Activated naive CD8-positive, alpha-beta T cell treated with anti-CD3 and anti-CD28 coated beads, Interleukin-2, amount 50 U/mL, for 16 hours (primary cell): ENCODE measurements around the gene GABARAPL1.

Experiments
- DNase-seq: peaks from one replicate; pipeline ENCODE4 v3.0.0-alpha.2; 2020; ENCODE audit warnings: low read depth, low spot score

The GABARAPL1 gene

DNA sequence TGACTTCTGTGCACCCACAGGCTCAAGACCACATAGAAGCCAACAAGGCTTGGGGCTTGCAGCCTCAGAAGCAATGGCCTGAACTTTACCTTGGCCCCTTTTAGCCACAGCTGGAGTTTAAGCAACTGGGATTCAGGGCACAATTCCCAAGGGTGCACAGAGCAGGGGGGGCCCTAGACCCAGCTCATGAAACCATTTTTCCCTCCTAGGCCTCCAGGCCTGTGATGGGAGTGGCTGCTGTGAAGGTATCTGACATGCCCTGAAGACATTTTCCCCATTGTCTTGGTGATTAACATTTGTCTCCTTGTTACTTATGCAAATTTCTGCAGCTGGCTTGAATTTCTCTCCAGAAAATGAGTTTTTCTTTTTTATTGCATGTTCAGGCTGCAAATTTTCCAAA is 21.9 kb downstream of the GABARAPL1 start:
- no peak for DNase-seq

DNA sequence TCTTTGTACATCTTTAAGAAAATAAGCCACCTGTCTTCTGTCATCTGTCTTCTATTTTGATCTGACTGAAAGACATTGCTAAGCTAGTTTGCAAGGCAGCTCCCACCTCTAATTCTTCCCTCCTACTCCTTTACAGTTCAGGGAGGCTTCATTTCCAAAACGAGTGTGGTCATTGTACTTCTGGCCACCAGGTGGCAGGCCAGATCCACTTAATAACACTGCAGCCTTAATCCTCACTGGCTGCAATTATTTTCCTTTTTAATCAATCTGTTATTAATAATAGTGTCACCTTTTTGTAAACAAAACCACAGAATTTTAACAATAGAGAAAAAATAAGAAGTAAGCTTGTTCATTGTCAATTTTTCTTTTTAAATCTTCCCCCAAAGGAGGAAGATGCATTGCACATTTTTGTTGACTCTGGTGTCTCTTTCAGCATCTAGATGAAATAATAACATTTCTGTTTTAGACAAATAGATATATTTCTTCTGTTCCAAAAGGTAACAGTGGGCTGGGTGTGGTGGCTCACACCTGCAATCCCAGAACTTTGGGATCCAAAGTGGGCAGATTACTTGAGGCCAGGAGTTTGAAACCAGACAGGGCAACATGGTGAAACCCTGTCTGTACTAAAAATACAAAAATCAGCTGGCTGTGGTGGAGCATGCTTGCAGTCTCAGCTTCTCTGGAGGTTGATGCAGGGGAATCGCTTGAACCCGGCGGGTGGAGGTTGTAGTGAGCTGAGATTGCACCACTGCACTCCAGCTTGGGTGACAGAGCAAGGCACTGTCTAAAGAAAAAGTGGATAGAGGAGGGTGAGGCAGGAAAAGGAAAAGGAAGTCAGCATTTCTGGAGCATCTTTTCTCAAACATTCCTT is 23.3 kb downstream of the GABARAPL1 start:
- no peak for DNase-seq

DNA sequence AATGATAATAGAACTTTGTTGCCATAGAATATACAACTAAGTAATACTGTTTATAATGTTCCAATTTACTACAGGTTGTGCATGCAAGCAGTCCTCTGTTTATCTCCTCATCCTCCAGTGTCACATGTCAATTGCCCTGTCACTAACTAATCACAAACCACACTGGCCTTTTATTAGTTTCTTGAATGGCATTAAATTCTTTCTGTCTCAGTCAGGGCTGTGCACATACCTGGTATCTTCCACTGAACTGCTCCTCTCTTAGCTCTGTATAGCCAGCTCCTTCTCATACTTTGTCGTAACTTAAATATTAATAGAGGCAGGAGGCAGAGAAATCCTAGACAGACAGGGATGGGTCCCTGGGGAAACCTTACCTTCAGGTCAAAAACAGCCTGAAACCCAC is 24.0 kb downstream of the GABARAPL1 start:
- DNase-seq: no peak

DNA sequence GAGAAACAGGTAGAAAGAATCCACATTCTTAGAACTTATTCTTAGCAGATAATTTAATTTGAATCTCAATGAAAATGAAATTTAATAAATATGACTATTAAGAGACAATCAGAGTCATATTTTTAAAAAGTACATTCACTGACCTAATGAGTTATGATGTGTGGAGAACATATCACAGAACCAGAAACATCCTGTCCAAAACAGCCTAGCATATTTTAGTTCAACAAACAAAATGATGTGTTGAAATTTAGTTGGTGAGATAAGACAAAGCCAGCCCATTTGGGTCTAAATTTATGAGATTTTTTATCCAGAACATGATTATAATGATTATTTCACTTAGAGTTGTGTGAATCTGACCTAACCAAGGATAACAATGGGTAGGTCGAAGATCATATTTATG is 25.8 kb downstream of the GABARAPL1 start:
- no peak for DNase-seq

DNA sequence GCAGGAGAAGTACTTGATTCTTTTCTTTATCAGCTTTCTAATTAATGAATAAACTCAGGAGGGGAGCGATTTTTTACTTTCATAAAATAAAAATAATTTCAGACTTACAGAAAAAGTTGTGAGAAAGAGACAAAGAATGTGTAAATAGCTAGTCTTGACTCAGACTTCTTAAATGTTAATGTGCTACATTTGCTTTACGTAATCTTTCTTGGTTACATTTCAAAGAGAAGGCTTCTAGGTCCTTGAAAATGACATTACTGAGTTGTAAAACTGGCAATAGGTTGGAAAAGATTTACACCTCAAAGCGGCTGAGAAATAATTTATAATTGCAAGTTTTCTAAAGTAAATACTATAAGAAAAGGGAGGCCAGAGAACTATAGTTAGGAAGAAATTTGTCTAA is 28.6 kb downstream of the GABARAPL1 start:
- no peak for DNase-seq

DNA sequence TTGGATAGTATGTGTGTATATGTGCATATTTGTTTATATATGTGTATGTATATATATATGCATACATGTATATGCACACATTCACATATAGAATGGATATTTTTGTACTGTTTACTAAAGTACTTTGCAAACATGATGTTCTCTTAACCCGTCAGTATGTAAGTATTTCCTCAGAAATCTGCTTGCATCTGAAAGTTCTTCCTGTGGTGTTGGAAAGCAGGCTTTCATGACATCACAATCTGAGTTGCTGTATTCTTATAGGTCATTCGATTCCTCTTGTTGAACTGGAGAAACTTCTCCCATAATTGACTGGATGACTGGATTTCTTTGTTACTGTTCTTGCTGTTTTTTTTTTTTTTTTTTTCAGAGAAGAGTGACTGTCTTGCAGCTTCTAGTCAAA is 29.1 kb downstream of the GABARAPL1 start:
- no peak for DNase-seq

DNA sequence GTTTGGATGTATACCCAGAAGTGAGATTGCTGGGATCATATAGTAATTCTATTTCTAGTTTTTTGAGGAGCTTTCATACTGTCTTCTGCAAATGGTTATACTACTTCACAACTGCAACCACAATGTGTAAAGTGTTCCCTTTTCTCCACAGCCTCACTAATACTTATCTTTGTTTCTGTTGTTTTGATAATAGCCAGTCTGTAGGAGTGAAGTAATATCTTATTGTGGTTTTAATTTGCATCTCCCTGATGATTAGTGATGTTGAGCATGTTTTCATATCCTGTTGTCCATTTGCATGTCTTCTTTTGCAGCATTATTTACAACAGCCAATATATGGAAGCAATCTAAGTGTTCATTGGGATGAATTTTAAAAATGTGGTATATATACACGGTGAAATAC is 29.9 kb downstream of the GABARAPL1 start:
- no peak for DNase-seq

DNA sequence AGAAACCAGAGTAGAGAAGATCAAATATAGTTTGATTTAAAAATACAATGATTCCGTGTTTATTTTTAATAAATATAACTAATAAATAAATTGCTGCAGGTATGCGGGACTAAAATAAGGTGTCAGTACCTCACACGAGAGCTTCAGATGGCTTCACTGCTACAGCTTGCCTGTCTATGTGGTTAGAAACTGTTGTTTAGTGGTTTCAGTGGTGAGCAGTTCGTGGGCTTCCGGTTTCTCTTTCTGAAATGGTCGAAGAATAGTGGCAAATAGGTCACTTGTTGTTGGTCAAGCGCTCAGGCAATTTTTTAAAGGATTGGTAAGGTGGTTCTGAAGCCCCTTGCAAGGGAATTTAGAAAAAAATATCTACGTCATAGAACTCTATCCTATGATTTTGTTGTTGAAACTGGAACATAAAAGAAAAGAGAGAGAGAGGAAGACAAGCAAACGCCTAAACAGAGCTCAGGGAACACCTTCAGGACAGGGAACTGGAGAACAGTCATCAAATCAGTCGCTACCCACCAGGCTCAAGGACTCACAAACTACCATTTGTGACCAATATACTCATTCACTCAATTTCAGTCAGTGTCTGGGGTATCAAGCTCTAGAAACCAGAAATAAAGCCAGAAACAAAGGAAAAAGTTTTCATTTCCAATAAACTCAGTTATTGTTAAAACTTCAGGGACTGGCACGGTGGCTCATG is 31.3 kb downstream of the GABARAPL1 start:
- no peak for DNase-seq

DNA sequence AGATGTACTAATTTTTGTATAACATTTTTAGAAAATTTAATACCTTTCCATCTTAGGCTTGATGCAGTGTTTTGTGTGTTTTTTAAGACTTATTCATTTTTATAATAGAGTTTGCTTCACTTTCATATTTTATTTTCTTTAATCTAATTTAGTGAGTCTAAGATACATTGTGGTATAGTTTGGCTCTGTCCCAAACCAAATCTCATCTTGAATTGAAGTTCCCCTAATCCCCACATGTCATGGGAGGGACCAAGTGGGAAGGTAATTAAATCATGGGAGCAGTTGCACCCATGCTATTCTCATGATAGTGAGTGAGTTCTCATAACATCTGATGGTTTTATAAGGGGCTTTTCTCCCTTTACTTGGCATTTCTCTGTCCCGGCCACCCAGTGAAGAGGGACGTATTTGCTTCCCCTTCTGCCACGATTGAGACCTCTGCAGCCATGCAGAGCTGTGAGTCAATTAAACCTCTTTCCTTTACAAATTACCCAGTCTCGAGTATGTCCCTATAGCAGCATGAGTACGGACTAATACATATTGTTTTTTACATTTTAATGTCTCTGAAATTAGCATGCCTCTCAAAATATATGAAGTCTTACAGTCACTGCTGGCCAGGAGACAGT is 34.9 kb downstream of the GABARAPL1 start:
- DNase-seq: no peak

DNA sequence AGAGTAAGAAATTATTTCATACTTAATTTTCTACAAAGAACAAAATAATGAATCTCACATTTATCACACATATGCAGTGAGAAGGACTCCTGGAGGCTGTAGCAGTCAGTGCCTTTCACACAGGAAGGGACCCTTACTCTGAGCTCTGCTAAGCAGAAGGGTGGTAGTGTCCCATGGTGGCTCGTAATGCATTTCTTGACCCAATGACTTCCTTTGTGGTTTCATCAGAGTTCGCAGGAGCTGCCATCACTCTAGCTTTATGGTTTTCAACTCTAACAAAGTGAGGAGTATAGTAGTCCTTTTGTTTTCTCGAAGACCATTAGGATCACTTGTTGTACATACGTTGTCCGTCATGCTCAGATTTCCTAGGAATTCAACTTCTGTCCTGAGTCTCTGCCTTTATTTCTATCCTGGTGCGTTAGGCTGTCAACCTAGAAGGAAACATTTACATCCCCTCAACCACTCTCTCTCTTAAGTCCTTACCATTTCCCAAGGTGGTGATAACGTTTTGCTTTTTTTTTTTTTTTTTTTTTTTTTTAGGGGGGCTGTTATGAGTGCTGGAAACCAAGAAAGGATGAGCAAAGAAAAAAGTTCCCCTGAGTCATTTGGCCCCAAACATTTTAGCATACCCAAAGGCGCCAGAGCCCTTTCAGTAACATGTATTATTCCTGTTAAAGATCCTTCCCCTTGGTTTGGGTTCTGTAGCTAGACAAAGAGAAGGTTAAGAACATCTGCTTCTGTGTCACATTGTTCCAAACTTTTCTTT is 37.2 kb downstream of the GABARAPL1 start:
- no peak for DNase-seq

DNA sequence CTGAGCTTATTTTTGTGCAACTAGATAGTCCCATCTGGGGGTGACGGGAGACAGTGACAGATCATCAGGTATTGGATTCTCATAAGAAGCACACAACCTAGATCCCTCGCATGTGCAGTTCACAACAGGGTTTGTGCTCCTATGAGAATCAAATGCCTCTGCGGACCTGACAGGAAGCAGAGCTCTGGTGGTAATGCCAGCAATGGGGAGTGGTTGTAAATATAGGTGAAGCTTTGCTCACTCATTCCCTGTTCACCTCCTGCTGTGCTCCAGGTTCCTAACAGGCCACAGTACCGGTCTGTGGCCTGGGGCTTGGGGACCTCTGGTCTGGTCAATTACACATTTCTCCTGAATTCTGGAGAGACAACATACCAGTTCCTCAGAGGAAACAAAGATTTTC is 39.0 kb downstream of the GABARAPL1 start:
- DNase-seq: no peak

DNA sequence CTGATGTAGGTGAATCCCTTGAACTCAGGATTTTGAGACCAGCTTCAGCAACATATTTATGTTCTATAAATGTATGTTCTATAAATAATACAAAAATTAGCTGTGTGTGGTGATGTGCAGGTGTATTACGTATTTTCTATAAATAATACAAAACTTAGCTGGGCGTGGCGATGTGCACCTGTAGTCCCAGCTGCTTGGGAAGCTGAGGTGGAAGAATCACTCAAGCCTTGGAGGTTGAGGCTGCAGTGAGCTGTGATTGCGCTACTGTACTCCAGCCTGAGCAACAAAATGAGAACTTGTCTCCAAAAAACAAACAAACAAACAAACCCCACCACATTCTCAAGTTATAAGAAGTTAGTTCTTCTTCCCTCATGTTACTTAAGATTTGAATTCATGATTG is 39.5 kb downstream of the GABARAPL1 start:
- DNase-seq: no peak

DNA sequence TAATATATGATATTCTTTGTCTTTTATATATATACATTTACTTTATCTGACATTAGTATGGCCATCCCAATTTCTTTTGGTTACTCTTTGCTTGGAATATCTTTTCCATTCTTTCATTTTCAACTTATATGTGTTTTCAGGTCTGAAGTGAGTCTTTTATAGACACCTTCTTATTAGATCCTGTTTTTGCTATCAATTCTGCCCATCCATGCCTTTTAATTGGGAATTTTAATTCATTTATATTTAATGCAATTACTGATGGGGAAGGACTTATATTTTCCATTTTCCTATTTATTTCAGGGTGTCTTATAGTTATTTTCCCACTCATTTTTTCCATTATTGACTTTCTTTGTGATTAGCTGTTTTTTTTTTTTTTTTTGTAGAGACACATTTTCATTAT is 43.4 kb downstream of the GABARAPL1 start:
- no peak for DNase-seq

DNA sequence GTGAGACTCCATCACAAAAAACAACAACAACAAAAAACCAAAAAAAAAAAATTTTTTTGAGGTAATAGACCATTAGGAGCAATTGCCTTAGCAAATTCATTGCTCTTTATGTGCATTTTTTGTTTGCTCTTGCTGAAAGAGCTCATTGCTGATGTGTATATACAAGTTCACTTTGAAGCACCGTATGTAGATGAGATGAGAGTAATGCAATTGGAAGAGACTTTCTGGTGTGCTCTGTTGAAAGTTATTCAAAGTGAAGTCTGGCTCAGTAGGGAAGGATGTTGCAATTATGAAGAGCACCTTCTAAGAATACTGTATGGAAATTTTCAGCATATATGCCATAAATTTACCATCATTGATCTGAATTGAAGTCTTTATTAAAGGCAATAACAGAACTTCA is 48.2 kb downstream of the GABARAPL1 start:
- DNase-seq: no peak

DNA sequence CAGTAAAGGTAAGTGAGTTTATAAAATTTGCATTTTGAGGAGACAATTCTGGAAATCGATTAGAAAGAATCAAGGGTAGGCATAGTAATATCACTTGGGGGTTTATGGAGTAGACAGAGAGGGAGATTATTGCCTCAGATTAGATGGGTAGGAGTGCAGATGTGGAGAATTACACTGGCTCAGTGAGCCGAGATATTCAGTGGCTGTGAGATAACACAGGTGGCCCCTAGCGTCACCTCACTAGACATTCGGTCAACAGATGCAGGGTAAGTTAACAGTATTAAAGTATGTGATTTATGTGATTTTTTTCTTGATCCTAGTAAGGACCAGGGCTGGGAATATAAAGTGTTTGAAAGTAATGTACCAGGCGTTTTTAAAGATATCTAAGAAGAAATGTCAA is 55.4 kb downstream of the GABARAPL1 start:
- DNase-seq: no peak

DNA sequence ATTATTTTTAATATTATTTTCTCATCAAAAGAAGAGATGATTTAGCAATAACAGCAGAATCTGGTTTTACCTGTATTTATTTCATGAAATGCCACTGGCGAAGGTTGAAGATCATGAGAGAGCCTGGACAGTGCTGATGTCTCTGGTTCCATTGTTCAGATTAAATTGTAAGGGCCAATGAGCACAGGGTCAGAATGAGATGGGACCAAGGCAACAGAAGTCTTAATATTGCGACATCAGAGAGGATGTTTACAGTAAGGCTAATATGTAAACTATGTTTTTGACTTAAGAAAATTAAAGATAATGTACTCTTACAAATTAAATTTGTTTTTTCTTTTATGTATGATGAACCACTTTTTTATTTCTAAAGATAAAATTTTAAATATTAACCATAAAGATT is 59.8 kb downstream of the GABARAPL1 start:
- DNase-seq: no peak
